Ascending aorta (tissue), 2 donors: Measurements from ENCODE around the gene SORT1. TPM values are rescaled to one million over a fixed set of nuclear protein-coding genes. Genes with fewer than 3 reads are reported as not detected.

Experiments
- DNase-seq, 2 donors: peaks; one replicate each; pipeline ENCODE4 v3.0.0-alpha.2; 2019; ENCODE audit warnings: low spot score in 2 of 2
- H3K27ac ChIP-seq, 2 donors: fragments of 200-600 bp; sonication (generic); one replicate each; pipeline ENCODE4 v1.5.1; 2016 to 2017; ENCODE audit warnings: mild to moderate bottlenecking in 1 of 2
- H3K27me3 ChIP-seq: fragments of 200-600 bp; sonication (generic); one replicate; pipeline ENCODE4 v1.5.1; 2017
- H3K36me3 ChIP-seq, 2 donors: fragments of 200-600 bp; sonication (generic); one replicate each; pipeline ENCODE4 v1.5.1; 2016
- H3K4me1 ChIP-seq, 2 donors: fragments of 200-600 bp; sonication (generic); one replicate each; pipeline ENCODE4 v1.5.1; 2016 to 2017; ENCODE audit warnings: mild to moderate bottlenecking in 1 of 2
- H3K4me3 ChIP-seq, 2 donors: fragments of 200-600 bp; sonication (generic); one replicate each; pipeline ENCODE4 v1.5.1; 2016 to 2017; ENCODE audit warnings: mild to moderate bottlenecking in 1 of 2
- H3K9me3 ChIP-seq, 2 donors: fragments of 200-600 bp; sonication (generic); one replicate each; pipeline ENCODE4 v1.5.1; 2016
- CTCF ChIP-seq, 3 experiments: fragments of 200-600 bp in 2 of 3; fragments of 450-650 bp in 1 of 3; sonication (generic) in 2 of 3; IDR thresholded peaks; one replicate each; pipeline ENCODE4 v1.5.1; 2016 to 2019; ENCODE audit warnings: antibody characterized with exemption in 3 of 3, mild to moderate bottlenecking in 1 of 3, moderate library complexity in 1 of 3
- intact Hi-C: fragments of 100-400 bp; cut with DNase I; formaldehyde crosslinking; loops from one replicate; pipeline ENCODE4 v1.15.1; 2023
- total RNA-seq: library from RNA; depleted of rRNA; stranded (reverse); fragments of >200 nt; gene quantifications from one replicate; pipeline ENCODE4 v1.1.0, GENCODE V29; 2016

SORT1 gene
- total RNA-seq, 1 donor from 2014 or later, result 111 TPM

GRCh38 chr1:109314795-109315194, 82.9 kb downstream of the SORT1 start:
- H3K4me1 ChIP-seq, result no peaks in the 10 kb centered on the region
- no peak for TF ChIP-seq CTCF (IDR thresholded peaks at IDR 0.05)
- peaks cover 80 to 98% of the 10 kb centered on the region in 2 donors for H3K36me3 ChIP-seq
- H3K27ac ChIP-seq, result no peak overlapping the region
- no peaks in the 10 kb centered on the region for H3K27me3 ChIP-seq
- H3K9me3 ChIP-seq, result no peaks in the 10 kb centered on the region
- H3K4me3 ChIP-seq, result no peak overlapping the region
- no peak for DNase-seq
- intact Hi-C loops, result no loop called here

- intact Hi-C loops, result no loop called here
- Histone ChIP-seq H3K9me3 (no peaks in the 10 kb centered on the region), H3K4me1 (no peaks in the 10 kb centered on the region), H3K27ac (no peak overlapping the region), H3K27me3 (no peaks in the 10 kb centered on the region), H3K4me3 (no peak overlapping the region), H3K36me3 (peaks cover 63 to 92% of the 10 kb centered on the region in 2 donors)
- TF ChIP-seq CTCF (IDR thresholded peaks at IDR 0.05), result no peak
- DNase-seq, result no peak
These were observed 84.5 kb downstream of the SORT1 start for GRCh38 chr1:109312978-109313775.

DNA sequence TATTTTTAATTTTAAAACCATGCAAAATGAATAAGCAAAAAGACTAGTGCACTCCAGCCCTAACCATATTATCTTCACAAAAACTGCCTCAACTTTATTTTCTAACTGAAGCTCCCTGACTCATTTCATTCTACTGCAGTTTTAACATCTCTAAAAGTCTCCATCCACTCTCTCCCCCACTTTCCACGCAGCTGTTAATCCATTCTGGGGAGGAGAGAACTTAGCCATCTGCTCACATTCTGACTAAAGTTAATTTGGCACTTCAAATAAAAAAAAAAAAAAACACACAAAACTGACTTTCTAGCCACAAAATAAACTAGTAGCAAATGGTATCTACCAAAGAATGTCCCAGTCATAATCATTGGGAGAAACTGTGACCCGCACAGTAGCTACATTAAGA, 85.5 kb downstream of the SORT1 start:
- no peak for DNase-seq
- intact Hi-C loops, result no loop called here
- TF ChIP-seq CTCF (IDR thresholded peaks at IDR 0.05), result no peak
- Histone ChIP-seq H3K36me3 (peaks cover 54 to 82% of the 10 kb centered on the region in 2 donors), H3K9me3 (no peaks in the 10 kb centered on the region), H3K4me3 (no peak overlapping the region), H3K27me3 (no peaks in the 10 kb centered on the region), H3K4me1 (no peaks in the 10 kb centered on the region), H3K27ac (no peak overlapping the region)

GRCh38 chr1:109309347-109309746, 88.4 kb downstream of the SORT1 start:
- Histone ChIP-seq H3K27me3 (no peaks in the 10 kb centered on the region), H3K27ac (no peak overlapping the region), H3K36me3 (peaks cover 32 to 53% of the 10 kb centered on the region in 2 donors), H3K9me3 (no peaks in the 10 kb centered on the region), H3K4me3 (no peak overlapping the region), H3K4me1 (no peaks in the 10 kb centered on the region)
- no peak for DNase-seq
- TF ChIP-seq CTCF (IDR thresholded peaks at IDR 0.05), result no peak
- intact Hi-C loops, result no loop called here

GRCh38 chr1:109307274-109308021, 90.3 kb downstream of the SORT1 start:
- H3K36me3 ChIP-seq, result peaks cover 14 to 35% of the 10 kb centered on the region in 2 donors

More at GRCh38 chr1:109307274-109308021, 90.3 kb downstream of the SORT1 start:
- DNase-seq, result no peak
- intact Hi-C loops, result no loop called here
- Histone ChIP-seq H3K9me3 (no peaks in the 10 kb centered on the region), H3K27me3 (no peaks in the 10 kb centered on the region), H3K27ac (no peak overlapping the region), H3K4me3 (no peak overlapping the region), H3K4me1 (no peaks in the 10 kb centered on the region)
- TF ChIP-seq CTCF (IDR thresholded peaks at IDR 0.05), result no peak
